K562 (cell line): ENCODE data around the gene GGA3. TPM values are rescaled to one million over a fixed set of nuclear protein-coding genes. Genes with fewer than 3 reads are reported as not detected.
A peak's percentile ranks its signal among the peaks of the same experiment; 100 is the strongest.

Experiments used
- ATAC-seq: fragments of 200-7000 bp; cut with Tn5 transposase; 3 replicates; pipeline ENCODE4 v1.9.1; 2020; ENCODE audit warnings: moderate library complexity
- BruUV-seq: library from RNA; stranded (reverse); fragments of 400-500 nt; replicated peaks from 2 replicates; lab custom pipeline; 2021; lab: Mats Ljungman, UMichigan
- CTCF ChIA-PET: fragments of 300-600 bp; formaldehyde crosslinking; extraction: SDS; loops from one replicate; lab custom pipeline; 2021; ENCODE audit warnings: low intra/inter-chr PET ratio; lab: Yijun Ruan, JAX
- POLR2A ChIA-PET: fragments of 300-600, 350-650 bp; sonication (Branson Sonifier 250); formaldehyde crosslinking; extraction: SDS; loops from one replicate; lab custom pipeline; 2021; ENCODE audit warnings: antibody characterized with exemption, inconsistent platforms; lab: Yijun Ruan, JAX
- DNase-seq, 4 experiments: peaks; one replicate each; pipeline versions ENCODE4 v3.0.0 to v3.0.0-alpha.2; 2011 to 2018; ENCODE audit warnings: low spot score in 3 of 4, mixed read lengths in 3 of 4; ENCODE audit errors: extremely low read depth in 1 of 4
- FAIRE-seq: peaks from 2 replicates; lab custom pipeline; 2011; peaks lifted over from hg19 to GRCh38; lab: Jason Lieb, UNC
- H2AFZ ChIP-seq: 2 replicates; pipeline ENCODE4 v1.6.0; 2011; ENCODE audit warnings: low read depth, low read length, control low read depth, inconsistent platforms
- H3K27ac ChIP-seq: fragments of 200-600 bp; 3 replicates; pipeline ENCODE4 v1.8.0; 2011; ENCODE audit warnings: low read depth, mild to moderate bottlenecking, control low read depth, inconsistent platforms, low read length, moderate library complexity, mixed read lengths; ENCODE audit errors: extremely low read depth
- H3K27me3 ChIP-seq, 2 experiments: fragments of 300-600 bp in 1 of 2; 2 replicates in 1 of 2; 3 replicates in 1 of 2; pipeline versions ENCODE4 v1.6.0 to v1.8.0; 2011; ENCODE audit warnings: inconsistent platforms in 2 of 2, low read length in 2 of 2, mild to moderate bottlenecking in 1 of 2, mixed read lengths in 1 of 2, moderate library complexity in 1 of 2; ENCODE audit not compliant: control insufficient read depth in 2 of 2, insufficient read depth in 2 of 2
- H3K36me3 ChIP-seq: fragments of 300-600 bp; 3 replicates; pipeline ENCODE4 v1.8.0; 2011; ENCODE audit warnings: mild to moderate bottlenecking, low read length, inconsistent platforms; ENCODE audit not compliant: control insufficient read depth, insufficient read depth
- H3K4me1 ChIP-seq, 2 experiments: fragments of 200-600 bp in 1 of 2; replicated peaks in 1 of 2; 2 replicates in 1 of 2; 3 replicates in 1 of 2; pipeline versions ENCODE4 v1.5.1 to v1.8.0; 2011; ENCODE audit warnings: inconsistent platforms in 2 of 2, low read length in 2 of 2, mild to moderate bottlenecking in 1 of 2, mixed read lengths in 1 of 2, moderate library complexity in 1 of 2; ENCODE audit not compliant: control insufficient read depth in 2 of 2, insufficient read depth in 2 of 2
- H3K4me2 ChIP-seq: 2 replicates; pipeline ENCODE4 v1.6.1; 2011; ENCODE audit warnings: low read length, control low read depth, inconsistent platforms, mixed read lengths; ENCODE audit not compliant: insufficient read depth
- H3K4me3 ChIP-seq: fragments of 200-600 bp; sonication (generic), shearing (Covaris generic); 2 replicates; pipeline ENCODE4 v1.5.1; 2016; ENCODE audit warnings: control low read depth, inconsistent platforms
- H3K79me2 ChIP-seq: fragments of 200-600 bp; 3 replicates; pipeline ENCODE4 v1.8.0; 2011; ENCODE audit warnings: low read length, inconsistent platforms; ENCODE audit not compliant: control insufficient read depth, insufficient read depth
- H3K9ac ChIP-seq, 2 experiments: 2 replicates each; pipeline versions ENCODE4 v1.6.0 to v1.6.1; 2011; ENCODE audit warnings: low read depth in 2 of 2, low read length in 2 of 2, control low read depth in 1 of 2, inconsistent platforms in 1 of 2, mild to moderate bottlenecking in 1 of 2, mixed read lengths in 1 of 2; ENCODE audit not compliant: insufficient read depth in 1 of 2
- H3K9me1 ChIP-seq: one replicate; pipeline ENCODE4 v1.6.0; 2011; ENCODE audit warnings: inconsistent platforms, mild to moderate bottlenecking, low read length, moderate library complexity; ENCODE audit not compliant: control insufficient read depth, insufficient read depth
- H3K9me3 ChIP-seq: replicated peaks from 2 replicates; pipeline ENCODE4 v1.5.1; 2011; ENCODE audit warnings: low read depth, low read length, inconsistent platforms; ENCODE audit not compliant: control insufficient read depth, insufficient read depth
- H4K20me1 ChIP-seq: replicated peaks from 2 replicates; pipeline ENCODE4 v1.6.1; 2011; ENCODE audit warnings: low read length, inconsistent platforms, mixed read lengths; ENCODE audit not compliant: control insufficient read depth, insufficient read depth
- ADNP ChIP-seq: fragments of 200-800 bp; sonication (Bioruptor generic); IDR thresholded peaks from 2 replicates; pipeline ENCODE4 v1.6.1; 2016; ENCODE audit warnings: missing genetic modification characterization, missing compliant biosample characterization
- MLLT1 ChIP-seq, 2 experiments: fragments of 450-650 bp; IDR thresholded peaks; 2 replicates each; pipeline ENCODE4 v1.6.1; 2016
- SMARCB1 ChIP-seq: IDR thresholded peaks from 2 replicates; pipeline ENCODE4 v1.6.1; 2011; ENCODE audit warnings: improper control_type of control experiment, low read depth; ENCODE audit not compliant: insufficient read length
- ZNF175 ChIP-seq: fragments of 200-800 bp; sonication (Bioruptor generic); IDR thresholded peaks from 2 replicates; pipeline ENCODE4 v1.6.1; 2016; ENCODE audit warnings: low read depth, mild to moderate bottlenecking, missing genetic modification characterization, missing compliant biosample characterization
- ZNF398 ChIP-seq: fragments of 250-450 bp; sonication (Bioruptor Pico); IDR thresholded peaks from 2 replicates; pipeline ENCODE4 v1.8.0; 2021; ENCODE audit warnings: moderate library complexity, mild to moderate bottlenecking, inconsistent platforms
- WGBS: fragments of 100-300 bp; shearing (Covaris generic); methylation state at CpG from one replicate; pipeline ENCODE4 v1.1.6; 2016; ENCODE audit warnings: low coverage, mixed read lengths; ENCODE audit not compliant: insufficient coverage; ENCODE audit errors: missing lambda C conversion rate; 5-methylcytosine and 5-hydroxymethylcytosine counted together
- in situ Hi-C: fragments of 300-500 bp; cut with MboI; formaldehyde crosslinking; loops from 4 replicates; pipeline ENCODE4 v1.15.0; 2018; ENCODE audit warnings: inconsistent platforms, mixed read lengths
- intact Hi-C: fragments of 100-400 bp; cut with micrococcal nuclease; formaldehyde crosslinking; loops from 2 replicates; pipeline ENCODE4 v1.14.2; 2022
- polyA plus RNA-seq, 8 experiments: library from polyadenylated mRNA; depleted of rRNA in 4 of 8; stranded (reverse) in 5 of 8; unstranded in 3 of 8; fragments of >200 nt; fragmentation: Nextera tagmentation in 2 of 8; fragmentation: Illumina TruSeq in 1 of 8; extraction: Ambion mirVana in 2 of 8; extraction: Trizol in 1 of 8; gene quantifications; 2 replicates each; pipeline versions ENCODE4 v1.2.1 to v1.2.3, GENCODE V29; 2011 to 2014; ENCODE audit warnings: inconsistent platforms in 1 of 8, missing spikeins in 1 of 8
- total RNA-seq, 7 experiments: library from RNA; depleted of rRNA in 6 of 7; stranded (reverse); fragments of >200 nt in 6 of 7; fragmentation: Illumina TruSeq in 2 of 7; extraction: Trizol in 2 of 7; gene quantifications; 2 replicates each; pipeline versions ENCODE4 v1.2.1 to v1.2.3, GENCODE V29; 2011 to 2021; ENCODE audit warnings: low replicate concordance in 1 of 7

GGA3 gene
- total and polyA plus RNA-seq, 9 of the 15 experiments (the other 6 are each of a cell fraction or from before 2014, with no cell fraction given): 5.7 to 64.9 (median 25.4) TPM

- TF ChIP-seq MLLT1 (IDR thresholded peaks at IDR 0.05) (no peak), ZNF398 (CRISPR knock-in tag) (no peak)
Observed at GRCh38 chr17:75270218-75270965, 9.0 kb upstream of the GGA3 start (continued).

- peaks cover 52% of the 10 kb centered on the region; the same call in 2 of the 3 replicates for H3K36me3 ChIP-seq
- peaks cover 30 to 62% of the 10 kb centered on the region in 2 experiments; a peak in 4 of 5 replicates for H3K4me1 ChIP-seq
- peak overlapping the region; percentile 96; the same call in 2 of the 3 replicates for H3K27ac ChIP-seq
- CTCF ChIA-PET: interaction anchor here (0.6 to 2.5 kb wide), 2 partner anchors 29 to 163 kb away, joined by 3 to 13 read pairs; no protein-coding TSS in a partner anchor
- H3K27me3 ChIP-seq: no peaks in the 10 kb centered on the region
- no TSS peak for BruUV-seq
- no peaks in the 10 kb centered on the region for H4K20me1 ChIP-seq
- peaks cover 35% of the 10 kb centered on the region for H3K79me2 ChIP-seq
- no peaks in the 10 kb centered on the region for H3K9me1 ChIP-seq
- ATAC-seq (no peak), DNase-seq (peak in 1 of 4 experiments; percentile 12), FAIRE-seq (peak; percentile 66)
- no peaks in the 10 kb centered on the region for H3K9me3 ChIP-seq
- WGBS: 33% methylated on average over 6 of the region's 6 CpGs
- intact Hi-C loops: loop anchor here (2.0 kb wide), 1 partner anchor 19 kb away; the partner anchor contains the start of gene SLC25A19
- H3K9ac ChIP-seq: peak overlapping the region; percentile 95; a peak in 3 of 4 replicates
- TF ChIP-seq ADNP (tag) (no peak), ZNF175 (CRISPR knock-in tag) (no peak), SMARCB1 (no peak)
- peak overlapping the region; percentile 97 for H2AFZ ChIP-seq
- peak overlapping the region; percentile 89 for H3K4me2 ChIP-seq
- in situ Hi-C loops: loop anchor here (10.0 kb wide), 1 partner anchor 145 kb away; no protein-coding TSS in a partner anchor
- POLR2A ChIA-PET: interaction anchor here (0.6 to 6.8 kb wide), 14 partner anchors 7 to 568 kb away, joined by 3 to 43 read pairs (median 6); partner anchors contain the start of genes GGA3, GRB2, MRPS7 and NUP85
- H3K4me3 ChIP-seq: peak overlapping the region; percentile 97
Observed at GRCh38 chr17:75269844-75270217, 8.4 kb upstream of the GGA3 start.
